ENCODE measurements around the gene LRRC15. TPM values are rescaled to one million over a fixed set of nuclear protein-coding genes. Genes with fewer than 3 reads are reported as not detected.

Gene LRRC15
- polyA plus RNA-seq, 2 of the 4 experiments (the other 2 are of a cell fraction) = 0.05 to 0.14 TPM

DNA sequence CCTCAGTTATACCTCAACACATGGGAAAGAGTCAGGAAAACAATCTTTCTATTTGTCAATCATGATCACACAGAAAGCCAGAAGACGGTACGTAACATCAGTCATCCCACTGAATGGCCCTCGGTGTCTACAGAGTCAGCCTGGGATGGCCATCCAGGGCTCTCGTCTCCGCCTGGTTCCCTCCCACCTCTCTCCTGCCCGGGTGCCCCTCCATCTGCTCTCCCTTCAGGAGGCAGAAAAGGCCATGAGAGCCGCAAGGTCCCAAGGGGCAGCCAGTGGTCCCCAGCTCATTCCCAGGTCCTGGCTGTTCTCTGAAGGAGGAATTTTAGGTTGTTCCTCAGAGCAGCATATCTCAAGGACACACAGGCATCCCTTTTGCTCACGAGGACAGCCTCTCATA lies 4.4 kb upstream of the LRRC15 start:
- ATAC-seq = no peak
- ChIA-PET CTCF (interaction anchor here (1.0 kb wide), 1 partner anchor 21 kb away, joined by 3 read pairs; no protein-coding TSS in a partner anchor), POLR2A (no interaction called here)
- WGBS (ENCODE audit: missing lambda C conversion rate) = 72% methylated on average over 8 of the region's 8 CpGs
- Histone ChIP-seq H3K4me3 (no peak overlapping the region), H3K27ac (no peak overlapping the region), H3K9me3 (no peaks in the 10 kb centered on the region), H3K4me2 (no peak overlapping the region), H3K4me1 (peaks cover 6% of the 10 kb centered on the region; the same call in 1 of the 3 replicates)
- TF ChIP-seq JUN (IDR thresholded peaks at IDR 0.05) (no peak), ZNF302 (CRISPR knock-in tag; IDR thresholded peaks at IDR 0.05) (no peak), USF2 (IDR thresholded peaks at IDR 0.05) (no peak), NPAS2 (CRISPR knock-in tag; IDR thresholded peaks at IDR 0.05; ENCODE audit: borderline replicate concordance) (no peak)
- FAIRE-seq = no peak
- no peak for DNase-seq (ENCODE audit: low read depth in 1 of 2, low spot score in 1 of 2)

- Histone ChIP-seq H3K4me1 (peaks cover 6% of the 10 kb centered on the region; the same call in 1 of the 3 replicates), H3K9me3 (no peaks in the 10 kb centered on the region), H3K4me2 (no peak overlapping the region), H3K4me3 (no peak overlapping the region), H3K27ac (no peak overlapping the region)
- ATAC-seq = no peak
- POLR2A ChIA-PET = no interaction called here
- FAIRE-seq = no peak
- CTCF ChIA-PET = no interaction called here
- WGBS (ENCODE audit: missing lambda C conversion rate) = 86% methylated on average over 5 of the region's 14 CpGs
- TF ChIP-seq NFE2L2 (conservative IDR thresholded peaks at IDR 0.05; ENCODE audit: low read length) = no peak
- TF ChIP-seq RAD21 (conservative IDR thresholded peaks at IDR 0.05 in 1 of 2, IDR thresholded peaks at IDR 0.05 in 1 of 2) = no peak
- TF ChIP-seq TFCP2L1 (CRISPR knock-in tag; IDR thresholded peaks at IDR 0.05) = no peak
- TF ChIP-seq POLR2A (IDR thresholded peaks at IDR 0.05; ENCODE audit: low read length) = no peak
- TF ChIP-seq KDM5A (IDR thresholded peaks at IDR 0.05) = no peak
- TF ChIP-seq HEYL (CRISPR knock-in tag; IDR thresholded peaks at IDR 0.05) = no peak
- no peak for TF ChIP-seq PHF8 (IDR thresholded peaks at IDR 0.05; ENCODE audit: borderline replicate concordance, low read depth)
- TF ChIP-seq MYC (IDR thresholded peaks at IDR 0.05; ENCODE audit: borderline replicate concordance, low read length) = no peak
- no peak for TF ChIP-seq JUNB (IDR thresholded peaks at IDR 0.05)
- TF ChIP-seq ZSCAN20 (CRISPR knock-in tag; IDR thresholded peaks at IDR 0.05) = no peak
- TF ChIP-seq POLR2AphosphoS2 (conservative IDR thresholded peaks at IDR 0.05; ENCODE audit: low read length) = no peak
- TF ChIP-seq CTCF (IDR thresholded peaks at IDR 0.05) = no peak
- no peak for TF ChIP-seq HDAC2 (IDR thresholded peaks at IDR 0.05)
- TF ChIP-seq FOXS1 (CRISPR knock-in tag; IDR thresholded peaks at IDR 0.05) = no peak
- no peak for DNase-seq (ENCODE audit: low read depth in 1 of 2, low spot score in 1 of 2)
These were observed 3.5 kb upstream of the LRRC15 start for GRCh38 chr3:194373028-194373427.

DNA sequence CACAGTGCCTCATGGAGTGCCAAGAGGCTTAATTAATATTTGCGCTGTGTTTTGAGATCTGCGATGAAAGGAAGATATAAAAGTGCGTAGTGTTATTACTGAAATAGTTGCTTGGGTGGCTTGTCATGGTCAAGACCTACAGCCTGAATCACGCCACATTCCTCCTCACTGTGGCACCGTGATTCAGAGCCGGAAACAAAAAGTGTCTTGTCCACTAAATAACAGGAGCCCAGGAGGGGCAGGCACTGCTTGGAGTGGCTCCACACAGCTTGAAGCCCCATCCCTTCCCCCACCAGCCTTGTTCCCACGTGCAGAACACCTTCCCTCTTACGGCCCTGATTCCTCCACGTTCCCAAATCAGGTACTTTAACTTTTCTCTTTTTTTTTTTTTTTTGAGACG lies 1.2 kb upstream of the LRRC15 start:
- POLR2A ChIA-PET = no interaction called here
- CTCF ChIA-PET = interaction anchor here (0.7 kb wide), 1 partner anchor 13 kb away, joined by 3 read pairs; no protein-coding TSS in a partner anchor
- 83% methylated on average over 10 of the region's 10 CpGs for WGBS (ENCODE audit: missing lambda C conversion rate)
- no peak overlapping the region for H3K4me2 ChIP-seq
- TF ChIP-seq HDAC2 (IDR thresholded peaks at IDR 0.05) (no peak), GATA3 (IDR thresholded peaks at IDR 0.05; ENCODE audit: borderline replicate concordance) (no peak), NR3C1 (IDR thresholded peaks at IDR 0.05) (no peak), HOXB5 (CRISPR knock-in tag; IDR thresholded peaks at IDR 0.05) (no peak), POLR2A (IDR thresholded peaks at IDR 0.05; ENCODE audit: low read length) (no peak), MYC (IDR thresholded peaks at IDR 0.05; ENCODE audit: borderline replicate concordance, low read length) (no peak), CHD4 (IDR thresholded peaks at IDR 0.05; ENCODE audit: borderline replicate concordance) (no peak), ZSCAN20 (CRISPR knock-in tag; IDR thresholded peaks at IDR 0.05) (no peak), SMC3 (IDR thresholded peaks at IDR 0.05) (no peak), CBX8 (IDR thresholded peaks at IDR 0.05) (no peak), ELK1 (IDR thresholded peaks at IDR 0.05; ENCODE audit: low read depth, low read length) (no peak), POLR2AphosphoS2 (conservative IDR thresholded peaks at IDR 0.05; ENCODE audit: low read length) (no peak), EHMT2 (IDR thresholded peaks at IDR 0.05; ENCODE audit: low read depth) (no peak), EHF (CRISPR knock-in tag; IDR thresholded peaks at IDR 0.05) (no peak)
- TF ChIP-seq, protein P1, sequence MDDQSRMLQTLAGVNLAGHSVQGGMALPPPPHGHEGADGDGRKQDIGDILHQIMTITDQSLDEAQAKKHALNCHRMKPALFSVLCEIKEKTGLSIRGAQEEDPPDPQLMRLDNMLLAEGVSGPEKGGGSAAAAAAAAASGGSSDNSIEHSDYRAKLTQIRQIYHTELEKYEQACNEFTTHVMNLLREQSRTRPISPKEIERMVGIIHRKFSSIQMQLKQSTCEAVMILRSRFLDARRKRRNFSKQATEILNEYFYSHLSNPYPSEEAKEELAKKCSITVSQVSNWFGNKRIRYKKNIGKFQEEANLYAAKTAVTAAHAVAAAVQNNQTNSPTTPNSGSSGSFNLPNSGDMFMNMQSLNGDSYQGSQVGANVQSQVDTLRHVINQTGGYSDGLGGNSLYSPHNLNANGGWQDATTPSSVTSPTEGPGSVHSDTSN (IDR thresholded peaks at IDR 0.05) = no peak
- DNase-seq (ENCODE audit: low read depth in 1 of 2, low spot score in 1 of 2) (no peak), ATAC-seq (no peak), FAIRE-seq (no peak)
- H3K9me3 ChIP-seq = no peaks in the 10 kb centered on the region
- no peak overlapping the region for H3K27ac ChIP-seq
- peaks cover 6% of the 10 kb centered on the region; the same call in 1 of the 3 replicates for H3K4me1 ChIP-seq
- H3K4me3 ChIP-seq = no peak overlapping the region
